ENCODE data around the gene FOXS1. TPM values are rescaled to one million over a fixed set of nuclear protein-coding genes. Genes with fewer than 3 reads are reported as not detected.

The FOXS1 gene
- total and polyA plus RNA-seq, 9 donors: 4.5 to 11.7 (median 7.0) TPM

GRCh38 chr20:31840906-31841816, 4.2 kb downstream of the FOXS1 start:
- Histone ChIP-seq H3K9me3 (replicated peaks; ENCODE audit: control insufficient read depth, low read depth, low read length) (no peaks in the 10 kb centered on the region), H3K27me3 (ENCODE audit: control insufficient read depth, insufficient read depth, low read length) (no peaks in the 10 kb centered on the region), H3K4me3 (ENCODE audit: low read length) (no peak overlapping the region), H3K4me1 (ENCODE audit: control insufficient read depth, insufficient read depth, low read length) (peaks cover 65% of the 10 kb centered on the region), H3K27ac (ENCODE audit: low read length) (peak overlapping the region; percentile 31), H3K36me3 (ENCODE audit: control insufficient read depth, insufficient read depth, low read length) (no peaks in the 10 kb centered on the region)
- WGBS (ENCODE audit: insufficient coverage): 56% methylated on average over 5 of the region's 15 CpGs
- DNase-seq: no peak

- Histone ChIP-seq H3K27ac (ENCODE audit: low read length) (no peak overlapping the region), H3K27me3 (ENCODE audit: control insufficient read depth, insufficient read depth, low read length) (no peaks in the 10 kb centered on the region), H3K9me3 (replicated peaks; ENCODE audit: control insufficient read depth, low read depth, low read length) (no peaks in the 10 kb centered on the region), H3K4me3 (ENCODE audit: low read length) (no peak overlapping the region), H3K4me1 (ENCODE audit: control insufficient read depth, insufficient read depth, low read length) (peaks cover 67% of the 10 kb centered on the region), H3K36me3 (ENCODE audit: control insufficient read depth, insufficient read depth, low read length) (no peaks in the 10 kb centered on the region)
- 14% methylated on average over 1 of the region's 5 CpGs for WGBS (ENCODE audit: insufficient coverage)
- DNase-seq: no peak
Observed at GRCh38 chr20:31839782-31840487, 5.5 kb downstream of the FOXS1 start.

GRCh38 chr20:31838646-31839292, 6.6 kb downstream of the FOXS1 start:
- 74% methylated on average over 3 of the region's 9 CpGs for WGBS (ENCODE audit: insufficient coverage)
- peaks cover 4% of the 10 kb centered on the region for H3K36me3 ChIP-seq (ENCODE audit: control insufficient read depth, insufficient read depth, low read length)
- H3K9me3 ChIP-seq (replicated peaks; ENCODE audit: control insufficient read depth, low read depth, low read length): no peaks in the 10 kb centered on the region
- peaks cover 76% of the 10 kb centered on the region for H3K4me1 ChIP-seq (ENCODE audit: control insufficient read depth, insufficient read depth, low read length)
- DNase-seq: no peak
- peak overlapping the region; percentile 48 for H3K27ac ChIP-seq (ENCODE audit: low read length)
- H3K4me3 ChIP-seq (ENCODE audit: low read length): no peak overlapping the region
- no peaks in the 10 kb centered on the region for H3K27me3 ChIP-seq (ENCODE audit: control insufficient read depth, insufficient read depth, low read length)

- WGBS (ENCODE audit: insufficient coverage): 24% methylated on average over 2 of the region's 3 CpGs
Observed at GRCh38 chr20:31837896-31838397, 7.5 kb downstream of the FOXS1 start.

GRCh38 chr20:31836853-31837608, 8.4 kb downstream of the FOXS1 start:
- Histone ChIP-seq H3K36me3 (ENCODE audit: control insufficient read depth, insufficient read depth, low read length) (peaks cover 7% of the 10 kb centered on the region), H3K27me3 (ENCODE audit: control insufficient read depth, insufficient read depth, low read length) (no peaks in the 10 kb centered on the region), H3K9me3 (replicated peaks; ENCODE audit: control insufficient read depth, low read depth, low read length) (no peaks in the 10 kb centered on the region), H3K4me1 (ENCODE audit: control insufficient read depth, insufficient read depth, low read length) (peaks cover 65% of the 10 kb centered on the region), H3K4me3 (ENCODE audit: low read length) (no peak overlapping the region), H3K27ac (ENCODE audit: low read length) (peak overlapping the region; percentile 48)
- WGBS (ENCODE audit: insufficient coverage): 71% methylated on average over 3 of the region's 5 CpGs
- DNase-seq: peak; percentile 74

More at GRCh38 chr20:31837896-31838397, 7.5 kb downstream of the FOXS1 start:
- Histone ChIP-seq H3K36me3 (ENCODE audit: control insufficient read depth, insufficient read depth, low read length) (peaks cover 7% of the 10 kb centered on the region), H3K4me3 (ENCODE audit: low read length) (no peak overlapping the region), H3K4me1 (ENCODE audit: control insufficient read depth, insufficient read depth, low read length) (peaks cover 75% of the 10 kb centered on the region), H3K27ac (ENCODE audit: low read length) (peak overlapping the region; percentile 48), H3K9me3 (replicated peaks; ENCODE audit: control insufficient read depth, low read depth, low read length) (no peaks in the 10 kb centered on the region), H3K27me3 (ENCODE audit: control insufficient read depth, insufficient read depth, low read length) (no peaks in the 10 kb centered on the region)
- peak; percentile 68 for DNase-seq

- WGBS (ENCODE audit: insufficient coverage): 9% methylated on average over 7 of the region's 14 CpGs
- no peak overlapping the region for H3K4me3 ChIP-seq (ENCODE audit: low read length)
- peaks cover 12% of the 10 kb centered on the region for H3K36me3 ChIP-seq (ENCODE audit: control insufficient read depth, insufficient read depth, low read length)
- H3K27me3 ChIP-seq (ENCODE audit: control insufficient read depth, insufficient read depth, low read length): no peaks in the 10 kb centered on the region
- peak overlapping the region; percentile 48 for H3K27ac ChIP-seq (ENCODE audit: low read length)
- peak; percentile 87 for DNase-seq
- H3K9me3 ChIP-seq (replicated peaks; ENCODE audit: control insufficient read depth, low read depth, low read length): no peaks in the 10 kb centered on the region
- peaks cover 58% of the 10 kb centered on the region for H3K4me1 ChIP-seq (ENCODE audit: control insufficient read depth, insufficient read depth, low read length)
Observed at GRCh38 chr20:31835977-31836852, 9.2 kb downstream of the FOXS1 start.

- WGBS (ENCODE audit: insufficient coverage): 55% methylated on average over 9 of the region's 9 CpGs
- Histone ChIP-seq H3K9me3 (replicated peaks; ENCODE audit: control insufficient read depth, low read depth, low read length) (no peaks in the 10 kb centered on the region), H3K4me3 (ENCODE audit: low read length) (no peak overlapping the region), H3K27me3 (ENCODE audit: control insufficient read depth, insufficient read depth, low read length) (no peaks in the 10 kb centered on the region), H3K36me3 (ENCODE audit: control insufficient read depth, insufficient read depth, low read length) (peaks cover 13% of the 10 kb centered on the region), H3K27ac (ENCODE audit: low read length) (peak overlapping the region; percentile 18), H3K4me1 (ENCODE audit: control insufficient read depth, insufficient read depth, low read length) (peaks cover 52% of the 10 kb centered on the region)
- DNase-seq: no peak
Observed at GRCh38 chr20:31835554-31835953, 9.8 kb downstream of the FOXS1 start.

- no peak for DNase-seq
- Histone ChIP-seq H3K27ac (ENCODE audit: low read length) (peak overlapping the region; percentile 42), H3K4me1 (ENCODE audit: control insufficient read depth, insufficient read depth, low read length) (peaks cover 48% of the 10 kb centered on the region), H3K4me3 (ENCODE audit: low read length) (no peak overlapping the region), H3K27me3 (ENCODE audit: control insufficient read depth, insufficient read depth, low read length) (no peaks in the 10 kb centered on the region), H3K9me3 (replicated peaks; ENCODE audit: control insufficient read depth, low read depth, low read length) (no peaks in the 10 kb centered on the region), H3K36me3 (ENCODE audit: control insufficient read depth, insufficient read depth, low read length) (peaks cover 22% of the 10 kb centered on the region)
- WGBS (ENCODE audit: insufficient coverage): 31% methylated on average over 14 of the region's 20 CpGs
Observed at GRCh38 chr20:31833931-31834521, 11.4 kb downstream of the FOXS1 start.

All from muscle of leg (tissue), 11 donors.